Measurements from ENCODE around the gene TEX48. TPM values are rescaled to one million over a fixed set of nuclear protein-coding genes. Genes with fewer than 3 reads are reported as not detected.

The TEX48 gene
- total and polyA plus RNA-seq, 2 donors (not counting 1 experiment from before 2014, with no cell fraction given), result not detected

DNA sequence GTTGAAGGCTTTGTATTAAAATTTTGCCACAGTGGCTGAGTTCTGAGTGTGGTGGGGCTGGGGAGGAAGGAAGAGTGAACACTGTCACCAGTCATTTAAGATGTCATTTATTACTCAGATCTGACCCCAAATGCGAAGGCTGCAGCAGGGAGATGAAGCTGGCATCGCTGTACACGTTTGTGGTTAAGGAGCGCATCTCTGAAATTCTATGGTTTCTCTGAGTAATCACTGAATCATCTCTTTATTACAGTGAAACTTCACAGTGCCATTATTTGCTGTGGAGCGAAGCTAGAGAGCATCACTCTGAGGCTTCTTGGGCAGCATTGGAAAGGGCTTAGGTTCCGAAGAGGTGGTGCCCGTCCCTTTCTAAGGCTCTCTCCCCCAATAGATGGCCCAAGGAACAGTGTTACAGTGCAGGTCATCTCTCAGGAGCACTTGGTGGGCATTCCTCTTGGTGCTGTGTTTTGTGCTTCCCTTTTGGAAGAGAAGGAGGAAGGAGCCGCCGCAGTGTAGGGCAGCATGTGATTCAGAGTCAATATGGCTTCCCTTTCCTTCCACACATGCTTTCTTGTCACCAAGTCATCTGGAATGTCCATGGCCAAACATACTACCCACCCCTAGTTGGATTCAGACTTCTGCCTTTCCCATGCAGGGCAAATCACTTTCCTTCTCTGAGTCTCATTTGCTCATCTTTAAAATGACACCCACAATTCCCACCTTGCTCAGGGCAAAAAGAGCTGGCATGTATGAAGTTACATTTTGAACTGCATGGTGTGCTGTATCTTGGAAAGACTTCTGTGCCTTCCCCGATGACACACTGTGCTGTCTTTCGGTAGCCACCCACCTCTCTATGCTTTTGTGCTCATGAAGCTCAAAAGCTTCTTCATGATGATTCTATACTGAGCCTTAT lies 9.3 kb upstream of the TEX48 start:
- H3K4me1 Mint-ChIP-seq, result peaks cover 6% of the 10 kb centered on the region
- WGBS (ENCODE audit: insufficient coverage), result 56% methylated on average over 7 of the region's 11 CpGs
- Histone ChIP-seq H3K4me1 (ENCODE audit: control insufficient read depth in 2 of 2, insufficient read depth in 2 of 2, low read length in 2 of 2) (no peaks in the 10 kb centered on the region), H3K9me3 (ENCODE audit: control extremely low read depth in 1 of 3, control insufficient read depth in 2 of 3, insufficient read depth in 1 of 3, low read length in 2 of 3) (no peaks in the 10 kb centered on the region), H2AFZ (ENCODE audit: insufficient read depth, low read depth, low read length, poor library complexity, severe bottlenecking) (no peak overlapping the region), H3K4me2 (replicated peaks; ENCODE audit: low read depth, low read length, poor library complexity, severe bottlenecking) (no peak overlapping the region), H3K27me3 (replicated peaks in 1 of 4; ENCODE audit: control extremely low read depth in 1 of 4, control insufficient read depth in 3 of 4, insufficient read depth in 4 of 4, low read length in 3 of 4) (peaks cover 0 to 8% (median 4%) of the 10 kb centered on the region in 4 experiments), H3K4me3 (ENCODE audit: control extremely low read depth in 1 of 5, extremely low read depth in 1 of 5, insufficient read depth in 1 of 5, low read depth in 2 of 5, low read length in 4 of 5) (no peak overlapping the region), H4K20me1 (ENCODE audit: control insufficient read depth, insufficient read depth, low read length, poor library complexity, severe bottlenecking) (no peaks in the 10 kb centered on the region), H3K27ac (ENCODE audit: low read length in 2 of 2) (no peak overlapping the region), H3K36me3 (replicated peaks in 1 of 2; ENCODE audit: control extremely low read depth in 1 of 2, control insufficient read depth in 1 of 2, extremely low read depth in 1 of 2, insufficient read depth in 2 of 2, low read length in 1 of 2) (no peaks in the 10 kb centered on the region), H3K79me2 (ENCODE audit: control insufficient read depth, insufficient read depth, low read length) (no peaks in the 10 kb centered on the region), H3K9ac (ENCODE audit: low read length) (no peak overlapping the region)
- DNase-seq (no peak), ATAC-seq (ENCODE audit: low read depth) (no peak)
- ChIA-PET CTCF (interaction anchor here (0.9 kb wide), 1 partner anchor 17 kb away, joined by 3 read pairs; no protein-coding TSS in a partner anchor), POLR2A (interaction anchor here (0.5 kb wide), 1 partner anchor 100 kb away, joined by 4 read pairs; no protein-coding TSS in a partner anchor)
- no peak overlapping the region for H3K4me3 Mint-ChIP-seq
- peaks cover 31% of the 10 kb centered on the region for H3K27me3 Mint-ChIP-seq
- no peak for TF ChIP-seq EZH2 (IDR thresholded peaks at IDR 0.05; ENCODE audit: borderline replicate concordance, insufficient read depth, low read depth, low read length, poor library complexity, severe bottlenecking)
- TF ChIP-seq, protein P1, sequence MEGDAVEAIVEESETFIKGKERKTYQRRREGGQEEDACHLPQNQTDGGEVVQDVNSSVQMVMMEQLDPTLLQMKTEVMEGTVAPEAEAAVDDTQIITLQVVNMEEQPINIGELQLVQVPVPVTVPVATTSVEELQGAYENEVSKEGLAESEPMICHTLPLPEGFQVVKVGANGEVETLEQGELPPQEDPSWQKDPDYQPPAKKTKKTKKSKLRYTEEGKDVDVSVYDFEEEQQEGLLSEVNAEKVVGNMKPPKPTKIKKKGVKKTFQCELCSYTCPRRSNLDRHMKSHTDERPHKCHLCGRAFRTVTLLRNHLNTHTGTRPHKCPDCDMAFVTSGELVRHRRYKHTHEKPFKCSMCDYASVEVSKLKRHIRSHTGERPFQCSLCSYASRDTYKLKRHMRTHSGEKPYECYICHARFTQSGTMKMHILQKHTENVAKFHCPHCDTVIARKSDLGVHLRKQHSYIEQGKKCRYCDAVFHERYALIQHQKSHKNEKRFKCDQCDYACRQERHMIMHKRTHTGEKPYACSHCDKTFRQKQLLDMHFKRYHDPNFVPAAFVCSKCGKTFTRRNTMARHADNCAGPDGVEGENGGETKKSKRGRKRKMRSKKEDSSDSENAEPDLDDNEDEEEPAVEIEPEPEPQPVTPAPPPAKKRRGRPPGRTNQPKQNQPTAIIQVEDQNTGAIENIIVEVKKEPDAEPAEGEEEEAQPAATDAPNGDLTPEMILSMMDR (IDR thresholded peaks at IDR 0.05), result no peak
- H3K9me3 Mint-ChIP-seq (ENCODE audit: insufficient read depth), result no peaks in the 10 kb centered on the region
- H3K27ac Mint-ChIP-seq, result no peak overlapping the region
- intact Hi-C loops (cut with micrococcal nuclease), result no loop called here

DNA sequence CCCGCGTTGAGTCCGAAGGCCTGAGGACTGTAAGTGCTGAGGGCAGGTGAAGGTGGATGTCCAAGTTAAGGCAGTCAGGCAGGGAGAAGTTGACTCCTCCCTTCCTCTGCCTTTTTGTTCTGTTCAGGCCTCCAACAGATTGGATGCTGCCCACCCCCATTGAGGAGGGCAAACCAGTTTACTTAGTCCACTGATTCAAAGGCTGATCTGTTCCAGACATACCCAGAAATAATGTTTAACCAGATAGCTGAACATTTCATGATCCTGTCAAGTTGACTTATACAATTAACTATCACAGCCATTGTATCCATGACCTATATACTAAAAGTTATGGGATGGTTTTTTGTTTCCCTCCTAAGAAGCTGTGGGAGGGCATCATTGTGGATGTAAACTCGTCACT lies 8.3 kb upstream of the TEX48 start:
- Histone ChIP-seq H3K9me3 (ENCODE audit: control extremely low read depth in 1 of 3, control insufficient read depth in 2 of 3, insufficient read depth in 1 of 3, low read length in 2 of 3) (no peaks in the 10 kb centered on the region), H2AFZ (ENCODE audit: insufficient read depth, low read depth, low read length, poor library complexity, severe bottlenecking) (no peak overlapping the region), H3K4me1 (ENCODE audit: control insufficient read depth in 2 of 2, insufficient read depth in 2 of 2, low read length in 2 of 2) (no peaks in the 10 kb centered on the region), H3K79me2 (ENCODE audit: control insufficient read depth, insufficient read depth, low read length) (no peaks in the 10 kb centered on the region), H3K27ac (ENCODE audit: low read length in 2 of 2) (no peak overlapping the region), H4K20me1 (ENCODE audit: control insufficient read depth, insufficient read depth, low read length, poor library complexity, severe bottlenecking) (no peaks in the 10 kb centered on the region), H3K36me3 (replicated peaks in 1 of 2; ENCODE audit: control extremely low read depth in 1 of 2, control insufficient read depth in 1 of 2, extremely low read depth in 1 of 2, insufficient read depth in 2 of 2, low read length in 1 of 2) (no peaks in the 10 kb centered on the region), H3K27me3 (replicated peaks in 1 of 4; ENCODE audit: control extremely low read depth in 1 of 4, control insufficient read depth in 3 of 4, insufficient read depth in 4 of 4, low read length in 3 of 4) (peaks cover 0 to 8% (median 4%) of the 10 kb centered on the region in 4 experiments), H3K4me3 (ENCODE audit: control extremely low read depth in 1 of 5, extremely low read depth in 1 of 5, insufficient read depth in 1 of 5, low read depth in 2 of 5, low read length in 4 of 5) (no peak overlapping the region), H3K4me2 (replicated peaks; ENCODE audit: low read depth, low read length, poor library complexity, severe bottlenecking) (no peak overlapping the region), H3K9ac (ENCODE audit: low read length) (no peak overlapping the region)
- TF ChIP-seq, protein P1 (IDR thresholded peaks at IDR 0.05), result no peak
- no peak for TF ChIP-seq EZH2 (IDR thresholded peaks at IDR 0.05; ENCODE audit: borderline replicate concordance, insufficient read depth, low read depth, low read length, poor library complexity, severe bottlenecking)
- intact Hi-C loops (cut with micrococcal nuclease), result no loop called here
- POLR2A ChIA-PET, result no interaction called here
- ATAC-seq (ENCODE audit: low read depth) (no peak), DNase-seq (no peak)
- Mint-ChIP-seq H3K4me1 (peaks cover 6% of the 10 kb centered on the region), H3K9me3 (ENCODE audit: insufficient read depth) (no peaks in the 10 kb centered on the region), H3K4me3 (no peak overlapping the region), H3K27me3 (peaks cover 29% of the 10 kb centered on the region), H3K27ac (no peak overlapping the region)
- WGBS (ENCODE audit: insufficient coverage), result no CpG with 5 or more reads among the region's 4 CpGs
- CTCF ChIA-PET, result no interaction called here
